Measurements from ENCODE around the gene PTPRD.

- TF ChIP-seq, protein P1, sequence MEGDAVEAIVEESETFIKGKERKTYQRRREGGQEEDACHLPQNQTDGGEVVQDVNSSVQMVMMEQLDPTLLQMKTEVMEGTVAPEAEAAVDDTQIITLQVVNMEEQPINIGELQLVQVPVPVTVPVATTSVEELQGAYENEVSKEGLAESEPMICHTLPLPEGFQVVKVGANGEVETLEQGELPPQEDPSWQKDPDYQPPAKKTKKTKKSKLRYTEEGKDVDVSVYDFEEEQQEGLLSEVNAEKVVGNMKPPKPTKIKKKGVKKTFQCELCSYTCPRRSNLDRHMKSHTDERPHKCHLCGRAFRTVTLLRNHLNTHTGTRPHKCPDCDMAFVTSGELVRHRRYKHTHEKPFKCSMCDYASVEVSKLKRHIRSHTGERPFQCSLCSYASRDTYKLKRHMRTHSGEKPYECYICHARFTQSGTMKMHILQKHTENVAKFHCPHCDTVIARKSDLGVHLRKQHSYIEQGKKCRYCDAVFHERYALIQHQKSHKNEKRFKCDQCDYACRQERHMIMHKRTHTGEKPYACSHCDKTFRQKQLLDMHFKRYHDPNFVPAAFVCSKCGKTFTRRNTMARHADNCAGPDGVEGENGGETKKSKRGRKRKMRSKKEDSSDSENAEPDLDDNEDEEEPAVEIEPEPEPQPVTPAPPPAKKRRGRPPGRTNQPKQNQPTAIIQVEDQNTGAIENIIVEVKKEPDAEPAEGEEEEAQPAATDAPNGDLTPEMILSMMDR (IDR thresholded peaks at IDR 0.05): no peak
- TF ChIP-seq POLR2A (IDR thresholded peaks at IDR 0.05): no peak
Measured at GRCh38 chr9:9305600-9305999, 1307.2 kb downstream of the PTPRD start.
